T-helper 2 cell treated with Interferon-gamma antibody and Interleukin-4, amounts not matched to agents 100 ng/mL and 5 ng/mL, for 36 hours (primary cell): ENCODE results near the gene RECQL5. TPM values are rescaled to one million over a fixed set of nuclear protein-coding genes. Genes with fewer than 3 reads are reported as not detected.

ENCODE experiments used
- total RNA-seq: library from RNA; stranded (reverse); gene quantifications from 2 replicates; pipeline ENCODE4 v1.2.3, GENCODE V29; 2022

The RECQL5 gene
- total RNA-seq, 1 donor from 2014 or later: 42.2 TPM

Other genes starting within 250 kb of the RECQL5 start
- 72.9 and 73.3 TPM in 2 replicates for gene TMEM94, start 210.5 kb downstream of the RECQL5 start, total RNA-seq
- 0.77 and 1.1 TPM in 2 replicates for gene CASKIN2, start 151.6 kb downstream of the RECQL5 start, total RNA-seq
- 69.4 and 70.0 TPM in 2 replicates for gene TSEN54, start 150.6 kb downstream of the RECQL5 start, total RNA-seq
- 19.1 and 20.5 TPM in 2 replicates for gene LLGL2, start 141.5 kb downstream of the RECQL5 start, total RNA-seq
- gene MYO15B, start 79.4 kb downstream of the RECQL5 start, total RNA-seq: 53.8 and 55.5 TPM in 2 replicates
- 0.50 and 0.52 TPM in 2 replicates for gene SMIM5, start 33.7 kb downstream of the RECQL5 start, total RNA-seq
- gene SAP30BP, start 184 bp upstream of the RECQL5 start, total RNA-seq: 93.6 and 97.7 TPM in 2 replicates
- gene ITGB4, start 54.3 kb upstream of the RECQL5 start, total RNA-seq: 0.30 and 1.7 TPM in 2 replicates
- 47.6 and 52.9 TPM in 2 replicates for gene GALK1, start 98.0 kb upstream of the RECQL5 start, total RNA-seq
- gene UNK, start 117.7 kb upstream of the RECQL5 start, total RNA-seq: 29.0 and 29.3 TPM in 2 replicates
- gene UNC13D, start 177.2 kb upstream of the RECQL5 start, total RNA-seq: 206 and 210 TPM in 2 replicates
- 61.9 and 66.3 TPM in 2 replicates for gene WBP2, start 188.2 kb upstream of the RECQL5 start, total RNA-seq
- 19.8 and 22.5 TPM in 2 replicates for gene TRIM47, start 211.4 kb upstream of the RECQL5 start, total RNA-seq
- gene TRIM65, start 229.8 kb upstream of the RECQL5 start, total RNA-seq: 38.3 and 41.1 TPM in 2 replicates
- gene MRPL38, start 237.7 kb upstream of the RECQL5 start, total RNA-seq: 96.2 and 110 TPM in 2 replicates